ENCODE data around the gene RPL27.
"Not testable (repeated sequence)": the region's sequence is repeated elsewhere in the genome, so short reads cannot be mapped to it uniquely, and the experiment has no call there.

RPL27 gene

GRCh38 chr17:42997390-42997983, 732 bp upstream of the RPL27 start:
- DNase-seq: no peak

- DNase-seq: no peak
Measured at GRCh38 chr17:42999003-42999525, 845 bp downstream of the RPL27 start.

- DNase-seq: not testable (repeated sequence)
Measured at GRCh38 chr17:43000894-43001293, 2.7 kb downstream of the RPL27 start.

GRCh38 chr17:43003542-43004172, 5.4 kb downstream of the RPL27 start:
- no peak for DNase-seq

DNA sequence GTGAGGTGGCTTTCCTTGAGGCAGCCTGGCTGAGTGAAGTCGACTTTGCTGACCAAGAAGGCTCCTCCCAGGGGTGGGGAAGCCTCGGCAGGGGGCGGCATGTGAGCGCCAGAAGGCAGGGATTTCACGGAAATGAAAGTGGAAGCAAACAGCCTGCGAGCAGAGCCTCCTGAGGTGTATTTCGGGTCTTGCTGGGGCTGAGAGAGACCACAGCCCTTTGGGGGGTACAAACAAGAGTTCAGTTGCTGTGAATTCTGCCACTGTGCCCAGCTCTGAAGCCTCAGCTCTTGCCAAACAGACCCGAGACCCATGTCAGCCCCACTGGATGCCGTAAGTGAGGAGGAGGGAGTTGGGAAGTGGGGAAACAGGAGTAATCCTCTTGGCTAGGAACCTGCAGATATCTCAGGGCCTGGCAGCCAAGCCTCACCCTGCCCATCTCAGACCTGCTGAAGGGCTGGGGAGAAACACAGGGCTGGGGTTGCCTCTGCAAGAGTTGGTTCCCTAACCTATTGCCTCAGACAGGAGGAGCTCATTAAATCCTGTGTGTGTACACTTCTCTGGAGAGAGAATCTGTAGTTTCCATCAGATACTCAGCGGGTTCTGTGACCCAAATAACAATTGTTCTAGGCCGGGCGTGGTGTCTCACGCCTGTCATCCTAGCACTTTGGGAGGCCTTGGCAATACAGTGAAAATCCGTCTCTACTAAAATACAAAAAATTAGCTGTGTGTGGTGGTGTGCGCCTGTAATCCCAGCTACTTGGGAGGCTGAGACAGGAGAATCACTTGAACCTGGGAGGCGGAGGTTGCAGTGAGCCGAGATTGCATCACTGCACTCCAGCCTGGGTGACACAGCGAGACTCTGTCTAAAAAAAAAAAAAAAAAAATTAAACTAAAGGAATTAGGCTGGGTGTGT, 8.7 kb downstream of the RPL27 start, which contains the start of gene IFI35:
Gene IFI35 (plus strand): TSS at position 146 of the 913 bp plus-strand sequence. CDS start 164 bp downstream, at position 310.
- peak; percentile 84 for DNase-seq

GRCh38 chr17:43010667-43011308, 12.6 kb downstream of the RPL27 start:
- DNase-seq: no peak

DNA sequence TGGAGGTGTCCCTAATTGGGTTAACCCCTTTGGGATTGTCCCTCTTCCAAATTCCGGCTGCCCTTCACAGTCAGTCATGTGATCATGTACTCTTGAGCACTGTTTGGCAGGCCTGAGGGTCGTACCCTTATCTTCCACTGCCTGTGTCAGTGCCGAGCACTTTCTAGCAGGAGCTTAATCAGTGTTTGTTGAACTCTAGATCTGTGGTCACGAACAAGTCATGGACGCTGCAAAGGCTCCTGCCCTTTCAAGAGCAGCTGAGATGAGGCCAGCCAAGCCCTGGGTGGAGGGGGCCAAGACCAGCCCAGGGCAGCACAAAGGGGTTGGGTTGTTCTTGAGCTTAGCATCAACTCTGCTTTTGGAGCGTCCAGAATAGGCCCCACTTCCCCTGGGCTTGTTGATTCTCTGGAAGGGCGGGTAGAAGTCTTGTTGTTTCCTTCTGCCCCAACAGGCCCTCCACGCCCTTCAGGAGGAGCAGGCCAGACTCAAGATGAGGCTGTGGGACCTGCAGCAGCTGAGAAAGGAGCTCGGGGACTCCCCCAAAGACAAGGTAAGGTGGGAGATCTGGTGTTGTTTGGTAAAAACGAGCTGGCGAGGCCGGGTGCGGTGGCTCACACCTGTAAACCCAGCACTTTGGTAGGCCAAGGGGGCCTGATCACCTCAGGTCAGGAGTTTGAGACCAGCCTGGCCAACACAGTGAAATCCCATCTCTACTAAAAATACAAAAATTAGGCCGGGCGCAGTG, 13.7 kb downstream of the RPL27 start:
- DNase-seq: no peak

GRCh38 chr17:43013296-43013695, 15.1 kb downstream of the RPL27 start:
- DNase-seq: no peak

DNA sequence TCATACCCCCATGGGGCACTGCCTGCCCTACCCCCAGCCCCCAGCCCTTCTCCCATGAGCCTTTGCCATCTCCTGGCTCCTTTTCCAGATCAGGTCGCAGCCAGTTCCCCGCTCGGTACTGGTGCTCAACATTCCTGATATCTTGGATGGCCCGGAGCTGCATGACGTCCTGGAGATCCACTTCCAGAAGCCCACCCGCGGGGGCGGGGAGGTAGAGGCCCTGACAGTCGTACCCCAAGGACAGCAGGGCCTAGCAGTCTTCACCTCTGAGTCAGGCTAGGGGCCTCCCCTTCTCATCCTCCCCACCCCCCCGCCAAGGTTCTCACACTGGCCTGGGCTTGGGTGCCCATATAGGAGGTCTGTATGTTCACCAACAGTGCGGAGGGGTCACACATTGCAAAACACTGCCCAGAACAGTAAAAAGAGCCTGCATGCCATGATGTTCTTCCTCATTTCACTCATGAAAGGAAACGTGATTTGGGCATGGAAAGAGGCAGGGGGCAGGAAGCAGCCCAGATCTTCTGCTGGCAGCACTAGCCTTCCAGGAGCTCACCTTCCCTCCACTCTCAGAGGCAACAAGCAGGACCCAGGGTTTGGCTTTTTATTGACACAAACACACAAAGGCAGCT, 15.9 kb downstream of the RPL27 start:
- no peak for DNase-seq

- DNase-seq: no peak
Measured at GRCh38 chr17:43014649-43015542, 16.7 kb downstream of the RPL27 start.

DNA sequence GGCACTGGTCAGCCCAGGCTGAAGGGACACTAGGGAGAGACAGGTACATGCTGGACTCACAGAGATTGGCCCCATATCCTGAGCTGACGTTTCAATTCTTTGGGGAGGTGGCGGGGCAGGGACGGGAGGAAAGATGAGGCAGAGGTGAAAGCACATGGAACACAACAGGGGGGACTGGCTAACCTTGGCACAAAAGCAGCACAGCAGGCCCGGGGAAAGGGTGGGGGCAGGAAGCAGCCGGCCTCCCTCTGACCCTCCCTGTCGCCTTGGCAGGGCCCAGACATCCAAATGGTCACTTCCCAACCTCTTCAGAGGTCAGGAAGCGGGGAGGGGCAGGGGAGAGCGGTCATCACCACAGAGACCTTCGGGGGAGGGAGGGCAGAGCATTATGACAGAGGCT, 17.4 kb downstream of the RPL27 start:
- no peak for DNase-seq

- DNase-seq: no peak
Measured at GRCh38 chr17:43016216-43016615, 18.0 kb downstream of the RPL27 start.

GRCh38 chr17:43018008-43018853, 20.0 kb downstream of the RPL27 start:
- no peak for DNase-seq

- DNase-seq: no peak
Measured at GRCh38 chr17:43018932-43019331, 20.7 kb downstream of the RPL27 start.

GRCh38 chr17:43019418-43019817, 21.2 kb downstream of the RPL27 start:
- DNase-seq: no peak

GRCh38 chr17:43020030-43020621, 21.9 kb downstream of the RPL27 start:
- DNase-seq: no peak

GRCh38 chr17:43020789-43021740, 22.8 kb downstream of the RPL27 start:
- peak; percentile 39 for DNase-seq
